Amygdala (tissue), 56 donors: ENCODE data around the gene PPP1R12A.

Experiments
- DNase-seq, 56 donors: peaks; one replicate each; lab custom pipeline; 2025; lab: John Stamatoyannopoulos, UW

PPP1R12A gene

GRCh38 chr12:79936670-79937069, 1.8 kb upstream of the PPP1R12A start:
- DNase-seq = no peak

GRCh38 chr12:79935624-79936345, 888 bp upstream of the PPP1R12A start:
- peak in 3 of 56 donors; percentile 36 to 73 (median 54) for DNase-seq

GRCh38 chr12:79934281-79935020, 446 bp downstream of the PPP1R12A start:
- peak in 47 of 56 donors; percentile 14 to 86 (median 61) for DNase-seq

- peak in 7 of 56 donors; percentile 1 to 48 (median 9) for DNase-seq
Observed at GRCh38 chr12:79933532-79934264, 1.2 kb downstream of the PPP1R12A start.

- no peak for DNase-seq
Observed at GRCh38 chr12:79933043-79933442, 1.9 kb downstream of the PPP1R12A start.

GRCh38 chr12:79932357-79932756, 2.5 kb downstream of the PPP1R12A start:
- DNase-seq = no peak

GRCh38 chr12:79929065-79929464, 5.8 kb downstream of the PPP1R12A start:
- DNase-seq = no peak

DNA sequence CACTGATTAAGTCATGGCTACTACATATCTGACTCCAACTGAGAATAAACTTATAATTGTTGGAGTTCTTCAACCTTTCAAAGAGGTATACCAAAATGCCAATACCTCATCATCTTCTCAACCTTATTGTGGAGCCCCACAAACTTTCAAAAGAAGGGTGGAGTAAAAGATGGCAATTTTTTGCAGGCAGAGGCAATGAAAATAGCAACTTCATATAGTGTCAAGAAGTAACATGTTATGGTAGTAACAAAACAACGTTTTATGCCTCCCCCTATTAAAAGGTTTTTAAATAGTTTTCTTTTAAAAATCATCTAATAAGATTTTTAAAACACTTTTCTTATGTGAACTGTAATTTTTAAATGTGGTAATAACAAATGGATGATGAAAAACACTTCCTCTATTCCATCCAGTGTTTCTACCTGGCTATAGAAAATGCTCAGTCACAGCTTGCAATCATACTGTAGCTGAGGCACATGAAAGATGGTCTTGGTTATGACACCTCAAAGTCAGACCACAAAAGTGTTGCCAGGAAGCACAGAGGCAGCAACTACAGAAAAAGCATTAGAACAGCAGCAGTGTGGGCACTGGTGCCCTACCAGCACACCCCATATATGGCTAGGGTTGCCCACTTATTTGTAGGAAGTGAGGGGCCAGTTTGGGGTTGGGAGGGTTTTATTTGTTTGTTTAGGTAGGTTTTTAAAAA, 7.0 kb downstream of the PPP1R12A start:
- no peak for DNase-seq

DNA sequence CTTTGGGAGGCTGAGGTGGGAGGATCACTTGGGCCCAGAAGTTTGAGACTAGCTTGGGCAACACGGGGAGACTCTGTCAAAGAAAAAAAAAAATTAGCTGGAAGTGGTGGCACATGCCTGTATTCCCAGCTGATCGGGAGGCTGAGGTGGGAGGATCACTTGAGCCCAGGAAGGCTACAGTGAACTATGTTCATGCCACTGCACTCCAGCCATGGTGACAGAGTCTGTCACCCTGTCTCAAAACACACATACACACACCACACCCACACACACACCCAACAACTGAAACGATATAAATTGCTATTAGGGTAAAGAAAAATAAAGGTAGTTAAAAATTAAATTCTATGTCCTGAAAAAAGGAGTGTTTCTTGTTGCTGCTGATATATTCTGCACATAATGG, 7.9 kb downstream of the PPP1R12A start:
- DNase-seq = no peak

DNA sequence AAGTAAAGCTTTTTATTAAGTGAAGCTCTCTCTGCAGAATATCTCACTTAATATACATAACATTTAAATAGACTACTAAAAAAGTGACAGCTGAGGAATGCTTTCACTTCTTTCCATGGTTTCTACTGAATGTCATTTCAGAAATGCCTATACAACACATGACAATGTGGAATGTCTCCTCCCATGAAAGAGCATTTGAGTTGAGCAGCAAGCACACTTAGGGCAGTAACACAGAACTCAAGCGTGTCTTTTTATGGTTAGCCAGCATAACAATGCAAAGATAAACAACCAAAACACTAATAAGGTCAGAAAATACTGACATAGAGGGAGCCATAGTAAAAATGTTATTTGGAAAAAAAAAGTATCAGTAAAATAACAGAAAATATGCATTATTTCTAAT, 9.4 kb downstream of the PPP1R12A start:
- no peak for DNase-seq

DNA sequence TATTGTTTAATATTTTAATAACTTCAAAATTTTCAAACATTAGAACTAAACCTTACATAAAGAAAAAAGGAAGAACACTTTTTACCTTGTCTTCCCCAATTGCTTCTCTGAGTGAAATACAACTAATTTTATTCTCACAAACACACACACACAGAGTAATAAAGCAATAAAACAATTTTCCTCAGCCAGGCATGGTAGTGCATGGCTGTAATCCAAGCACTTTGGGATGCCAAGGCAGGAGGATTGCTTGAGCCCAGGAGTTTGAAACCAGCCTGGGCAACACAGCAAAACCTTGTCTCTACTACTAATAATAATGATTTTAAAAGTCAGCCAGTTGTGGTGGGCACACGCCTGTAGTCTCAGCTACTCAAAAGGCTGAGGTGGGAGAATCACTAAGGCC, 13.1 kb downstream of the PPP1R12A start:
- no peak for DNase-seq

DNA sequence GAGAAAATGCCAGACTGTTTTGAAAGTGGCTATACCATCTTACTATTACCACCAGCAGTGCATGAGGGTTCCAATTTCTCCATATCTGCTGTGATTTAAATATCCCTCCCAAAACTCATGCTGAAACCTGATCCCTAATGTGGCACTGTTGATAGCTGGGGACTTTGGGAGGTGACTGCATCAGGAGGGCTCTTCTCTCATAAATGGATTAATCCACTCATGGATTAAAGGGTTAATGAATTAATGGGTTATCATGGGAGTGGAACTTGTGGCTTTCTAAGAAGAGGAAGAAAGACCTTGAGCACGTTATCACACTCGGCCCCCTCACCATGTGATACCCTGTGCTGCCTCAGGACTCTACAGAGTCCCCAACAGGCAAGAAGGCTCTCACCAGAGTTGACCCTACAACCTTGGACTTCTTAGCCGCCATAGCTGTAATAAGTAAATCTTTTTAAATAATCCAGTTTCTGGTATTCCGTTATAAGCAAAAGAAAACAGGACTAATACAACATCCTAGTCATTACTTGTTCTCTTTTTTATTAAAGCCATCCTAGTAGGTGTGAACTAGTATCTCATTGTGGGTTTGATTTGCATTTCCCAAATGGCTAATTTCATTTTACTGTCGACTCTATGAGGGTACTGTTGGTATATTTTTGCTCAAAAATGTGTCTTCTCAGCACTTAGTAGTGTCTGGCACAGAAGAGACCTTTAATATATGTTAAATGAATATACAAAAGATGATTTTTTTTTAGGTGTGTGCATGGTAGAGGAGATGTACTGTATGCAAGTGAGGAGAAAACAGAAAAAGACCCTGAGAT, 14.3 kb downstream of the PPP1R12A start:
- DNase-seq = no peak

DNA sequence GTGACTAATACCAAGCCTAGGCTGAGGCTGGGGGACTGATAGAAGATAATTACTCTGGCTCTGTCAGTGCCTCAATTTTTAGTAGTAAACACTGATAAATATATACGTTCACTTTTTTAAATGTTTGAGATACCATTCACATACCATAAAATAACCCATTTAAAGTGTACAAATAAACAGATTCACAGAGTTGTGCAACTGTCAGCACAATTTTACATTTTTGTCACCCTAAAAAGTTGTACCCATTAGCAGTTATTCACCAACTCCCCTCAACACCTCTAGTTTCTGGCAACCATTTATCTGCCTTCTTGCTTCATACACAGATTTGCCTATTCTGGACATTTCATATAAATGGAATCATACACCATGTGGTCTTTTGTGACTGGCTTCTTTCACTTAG, 15.1 kb downstream of the PPP1R12A start:
- DNase-seq = no peak

GRCh38 chr12:79916826-79917225, 18.1 kb downstream of the PPP1R12A start:
- no peak for DNase-seq

- DNase-seq = no peak
Observed at GRCh38 chr12:79911889-79912656, 22.8 kb downstream of the PPP1R12A start.

GRCh38 chr12:79908366-79908765, 26.5 kb downstream of the PPP1R12A start:
- DNase-seq = no peak

- no peak for DNase-seq
Observed at GRCh38 chr12:79901506-79901905, 33.4 kb downstream of the PPP1R12A start.

DNA sequence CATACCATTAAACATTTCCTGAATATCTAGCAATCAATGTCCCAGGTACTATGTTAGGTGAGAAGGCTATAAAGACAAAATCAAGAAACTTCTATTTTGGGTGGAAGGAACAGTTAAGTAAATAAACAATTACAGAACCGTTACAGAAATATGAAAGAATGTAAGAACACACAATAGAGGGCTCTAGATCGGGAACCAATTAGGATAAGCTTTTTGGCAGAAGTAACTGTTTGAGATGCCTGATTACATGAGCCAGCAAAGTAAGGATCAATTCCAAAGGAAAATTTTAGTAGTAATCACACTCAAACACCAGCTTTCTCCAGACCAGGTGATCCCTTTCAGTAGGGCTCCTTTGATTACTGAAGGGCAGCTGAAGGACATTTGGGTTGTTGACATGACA, 33.9 kb downstream of the PPP1R12A start:
- DNase-seq = no peak

DNA sequence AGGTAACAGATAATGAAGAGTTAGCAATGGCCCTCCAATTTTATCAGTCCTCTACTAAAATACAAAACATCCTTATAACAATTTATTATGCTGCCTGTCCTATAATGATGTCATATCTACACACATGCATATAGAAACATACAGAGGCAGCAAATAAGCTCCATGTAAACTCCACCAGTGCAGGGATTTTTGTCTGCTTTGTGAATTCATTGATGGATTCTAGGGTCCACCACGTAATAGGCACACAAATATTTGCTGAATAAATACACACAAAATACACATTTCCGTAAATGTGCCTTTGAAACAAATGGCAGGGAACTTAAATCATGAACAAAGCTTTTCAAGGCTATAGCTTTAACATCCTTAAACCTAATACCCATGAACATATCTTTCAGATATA, 34.7 kb downstream of the PPP1R12A start:
- no peak for DNase-seq
